ENCODE results near the gene KRT2. TPM values are rescaled to one million over a fixed set of nuclear protein-coding genes. Genes with fewer than 3 reads are reported as not detected.

KRT2 gene
- total and polyA plus RNA-seq, 5 donors from 2014 or later = 0.23 to 0.80 (median 0.34) TPM; not detected in 1

DNA sequence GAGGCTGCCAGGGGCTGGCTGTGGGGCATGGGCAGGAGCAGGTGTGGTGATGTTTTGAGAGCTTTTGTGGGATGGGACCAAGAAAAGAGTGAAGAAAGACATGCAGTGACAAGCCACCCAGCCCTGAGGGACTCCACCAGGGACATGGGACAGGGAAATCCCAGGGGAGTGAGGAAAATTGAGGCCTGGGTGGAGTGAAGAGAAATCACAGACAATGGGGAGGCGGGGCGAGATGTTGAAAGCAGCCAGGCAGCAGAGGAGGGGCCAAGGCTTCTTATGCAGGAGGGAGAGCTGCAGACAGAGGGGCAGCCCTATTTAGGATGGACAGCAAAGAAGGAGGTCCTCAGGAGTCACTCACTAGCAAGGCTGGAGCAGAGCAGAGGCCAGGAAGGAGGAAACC lies 32.4 kb upstream of the KRT2 start:
- Mint-ChIP-seq H3K9me3 (no peaks in the 10 kb centered on the region), H3K36me3 (no peaks in the 10 kb centered on the region), H3K27me3 (peaks cover 21% of the 10 kb centered on the region), H3K4me1 (peaks cover 0 to 20% (median 2%) of the 10 kb centered on the region in 4 donors), H3K4me3 (no peak overlapping the region), H3K27ac (no peak overlapping the region)
- Histone ChIP-seq H3K4me1 (ENCODE audit: control insufficient read depth, insufficient read depth, low read length, poor library complexity, severe bottlenecking) (no peaks in the 10 kb centered on the region), H3K9me3 (ENCODE audit: control insufficient read depth in 2 of 2, low read length in 2 of 2) (no peaks in the 10 kb centered on the region), H3K4me3 (ENCODE audit: low read depth, low read length) (no peak overlapping the region), H3K36me3 (ENCODE audit: control insufficient read depth, insufficient read depth, low read length) (no peaks in the 10 kb centered on the region), H3K27ac (ENCODE audit: insufficient read depth, low read length, poor library complexity, severe bottlenecking) (no peak overlapping the region), H3K27me3 (ENCODE audit: control insufficient read depth, insufficient read depth, low read length) (no peaks in the 10 kb centered on the region)
- no peak for ATAC-seq (ENCODE audit: low read depth in 2 of 2)
- DNase-seq = no peak

- H3K4me1 Mint-ChIP-seq = peaks cover 0 to 18% (median 2%) of the 10 kb centered on the region in 4 donors
- Histone ChIP-seq H3K4me1 (ENCODE audit: control insufficient read depth, insufficient read depth, low read length, poor library complexity, severe bottlenecking) (no peaks in the 10 kb centered on the region), H3K27me3 (ENCODE audit: control insufficient read depth, insufficient read depth, low read length) (no peaks in the 10 kb centered on the region), H3K27ac (ENCODE audit: insufficient read depth, low read length, poor library complexity, severe bottlenecking) (no peak overlapping the region), H3K9me3 (ENCODE audit: control insufficient read depth in 2 of 2, low read length in 2 of 2) (no peaks in the 10 kb centered on the region), H3K4me3 (ENCODE audit: low read depth, low read length) (no peak overlapping the region), H3K36me3 (ENCODE audit: control insufficient read depth, insufficient read depth, low read length) (no peaks in the 10 kb centered on the region)
- ATAC-seq (ENCODE audit: low read depth in 2 of 2) (no peak), DNase-seq (no peak)
- H3K36me3 Mint-ChIP-seq = no peaks in the 10 kb centered on the region
- H3K27ac Mint-ChIP-seq = peak overlapping the region in 1 of 3 donors; percentile 1
- no peaks in the 10 kb centered on the region for H3K9me3 Mint-ChIP-seq
- H3K27me3 Mint-ChIP-seq = peaks cover 18% of the 10 kb centered on the region
- H3K4me3 Mint-ChIP-seq = no peak overlapping the region
Measured at GRCh38 chr12:52683575-52684300, 31.7 kb upstream of the KRT2 start.

DNA sequence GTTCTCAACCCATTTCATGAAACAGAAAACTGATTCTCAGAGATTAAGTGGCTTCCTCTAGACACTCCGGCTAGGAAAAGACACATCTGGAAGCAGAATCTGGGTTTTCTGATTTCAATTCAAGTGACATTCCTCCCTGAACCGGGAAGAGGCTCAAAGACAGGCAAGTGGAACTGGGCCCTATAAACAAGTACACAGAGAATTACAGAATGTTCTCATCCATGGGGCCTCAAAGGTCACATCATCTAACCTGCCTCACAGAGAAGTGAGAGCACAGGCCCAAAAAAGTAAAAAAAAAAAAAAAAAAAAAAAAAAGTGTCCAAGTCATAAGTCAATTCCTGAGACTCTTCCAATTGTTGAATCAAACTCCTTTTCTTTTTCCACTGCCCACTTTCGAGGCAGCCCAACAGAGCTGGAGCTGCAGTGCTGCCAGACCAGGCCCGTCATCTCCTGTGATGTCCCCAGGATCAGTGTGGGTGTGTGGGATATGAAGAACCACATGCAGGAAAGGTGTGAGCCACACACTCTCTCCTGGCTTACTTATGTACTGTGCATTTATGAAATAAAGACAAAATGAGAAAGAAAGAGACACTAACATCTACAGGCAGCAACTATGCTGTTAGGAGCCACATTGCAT lies 31.0 kb upstream of the KRT2 start:
- Mint-ChIP-seq H3K9me3 (no peaks in the 10 kb centered on the region), H3K36me3 (no peaks in the 10 kb centered on the region), H3K27ac (peak overlapping the region in 1 of 3 donors; percentile 1), H3K27me3 (peaks cover 11% of the 10 kb centered on the region), H3K4me3 (no peak overlapping the region), H3K4me1 (peaks cover 0 to 18% (median 2%) of the 10 kb centered on the region in 4 donors)
- Histone ChIP-seq H3K27me3 (ENCODE audit: control insufficient read depth, insufficient read depth, low read length) (no peaks in the 10 kb centered on the region), H3K4me1 (ENCODE audit: control insufficient read depth, insufficient read depth, low read length, poor library complexity, severe bottlenecking) (no peaks in the 10 kb centered on the region), H3K9me3 (ENCODE audit: control insufficient read depth in 2 of 2, low read length in 2 of 2) (no peaks in the 10 kb centered on the region), H3K27ac (ENCODE audit: insufficient read depth, low read length, poor library complexity, severe bottlenecking) (no peak overlapping the region), H3K4me3 (ENCODE audit: low read depth, low read length) (no peak overlapping the region), H3K36me3 (ENCODE audit: control insufficient read depth, insufficient read depth, low read length) (no peaks in the 10 kb centered on the region)
- ATAC-seq (ENCODE audit: low read depth in 2 of 2) = no peak
- no peak for DNase-seq

DNA sequence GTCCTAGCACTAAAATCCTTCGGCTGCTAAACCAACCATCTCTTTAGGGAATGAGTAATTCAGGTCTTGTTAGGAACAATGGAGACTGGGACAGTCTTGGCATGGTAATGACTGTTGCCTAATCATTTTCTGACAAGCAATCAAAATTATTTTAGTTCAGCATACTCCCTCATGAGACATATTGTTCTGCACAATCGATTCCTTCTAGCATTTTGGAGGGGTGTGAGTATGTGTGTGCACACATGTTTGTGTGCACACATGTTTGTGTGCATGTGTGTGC lies 30.3 kb upstream of the KRT2 start:
- Histone ChIP-seq H3K9me3 (ENCODE audit: control insufficient read depth in 2 of 2, low read length in 2 of 2) (no peaks in the 10 kb centered on the region), H3K36me3 (ENCODE audit: control insufficient read depth, insufficient read depth, low read length) (no peaks in the 10 kb centered on the region), H3K27me3 (ENCODE audit: control insufficient read depth, insufficient read depth, low read length) (no peaks in the 10 kb centered on the region), H3K4me3 (ENCODE audit: low read depth, low read length) (no peak overlapping the region), H3K27ac (ENCODE audit: insufficient read depth, low read length, poor library complexity, severe bottlenecking) (no peak overlapping the region), H3K4me1 (ENCODE audit: control insufficient read depth, insufficient read depth, low read length, poor library complexity, severe bottlenecking) (no peaks in the 10 kb centered on the region)
- ATAC-seq (ENCODE audit: low read depth in 2 of 2) (no peak), DNase-seq (no peak)
- Mint-ChIP-seq H3K27ac (peak overlapping the region in 1 of 3 donors; percentile 49), H3K36me3 (no peaks in the 10 kb centered on the region), H3K4me3 (no peak overlapping the region), H3K4me1 (peaks cover 0 to 18% (median 2%) of the 10 kb centered on the region in 4 donors), H3K9me3 (no peaks in the 10 kb centered on the region), H3K27me3 (peaks cover 11% of the 10 kb centered on the region)

- peak overlapping the region in 2 of 3 donors; percentile 37 to 81 for H3K27ac Mint-ChIP-seq
- no peaks in the 10 kb centered on the region for H3K27me3 ChIP-seq (ENCODE audit: control insufficient read depth, insufficient read depth, low read length)
- H3K27me3 Mint-ChIP-seq = peaks cover 11% of the 10 kb centered on the region
- no peaks in the 10 kb centered on the region for H3K9me3 Mint-ChIP-seq
- H3K36me3 Mint-ChIP-seq = no peaks in the 10 kb centered on the region
- H3K4me3 ChIP-seq (ENCODE audit: low read depth, low read length) = no peak overlapping the region
- peaks cover 0 to 18% (median 2%) of the 10 kb centered on the region in 4 donors for H3K4me1 Mint-ChIP-seq
- no peaks in the 10 kb centered on the region for H3K36me3 ChIP-seq (ENCODE audit: control insufficient read depth, insufficient read depth, low read length)
- DNase-seq (peak in 2 of 3 donors; percentile 14 to 33), ATAC-seq (ENCODE audit: low read depth in 2 of 2) (peak; percentile 55 to 81)
- H3K4me1 ChIP-seq (ENCODE audit: control insufficient read depth, insufficient read depth, low read length, poor library complexity, severe bottlenecking) = no peaks in the 10 kb centered on the region
- H3K4me3 Mint-ChIP-seq = peak overlapping the region in 1 of 4 donors; percentile 6
- no peaks in the 10 kb centered on the region for H3K9me3 ChIP-seq (ENCODE audit: control insufficient read depth in 2 of 2, low read length in 2 of 2)
- no peak overlapping the region for H3K27ac ChIP-seq (ENCODE audit: insufficient read depth, low read length, poor library complexity, severe bottlenecking)
Measured at GRCh38 chr12:52681526-52682380, 29.7 kb upstream of the KRT2 start.

DNA sequence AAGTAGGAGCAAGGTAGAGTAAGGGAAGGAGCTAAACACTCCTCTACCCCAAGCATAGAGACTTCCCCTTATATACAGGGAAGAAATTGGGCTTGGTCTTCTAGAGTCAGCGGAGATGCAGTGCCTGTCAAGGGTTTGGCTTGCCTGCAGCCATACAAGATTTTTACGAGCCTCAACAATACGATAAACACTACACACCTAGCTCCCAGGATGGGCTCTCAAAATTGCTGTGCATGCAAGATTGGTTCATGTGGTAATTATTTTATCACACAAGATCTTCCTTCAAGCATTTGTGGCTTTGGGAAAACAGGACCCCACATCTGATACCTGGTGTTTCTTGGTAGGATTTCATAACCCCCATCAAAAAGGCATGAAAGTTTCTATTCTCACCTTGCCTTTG lies 28.4 kb upstream of the KRT2 start, which contains the start of gene KRT1:
TSS of gene KRT1 (minus strand) at position 45 of the 400 bp plus-strand sequence. CDS start 59 bp downstream, outside the sequence.
- no peak for DNase-seq
- peak within 1 kb of the TSS in 2 of 3 donors; percentile 37 to 81 for H3K27ac Mint-ChIP-seq
- ATAC-seq (ENCODE audit: low read depth in 2 of 2) = no peak
- H3K9me3 Mint-ChIP-seq = peaks cover 0 to 1% (median 0%) of the 10 kb centered on the region in 7 donors
- Histone ChIP-seq H3K4me1 (ENCODE audit: control insufficient read depth, insufficient read depth, low read length, poor library complexity, severe bottlenecking) (no peaks in the 10 kb centered on the region), H3K4me3 (ENCODE audit: low read depth, low read length) (no peak within 1 kb of the TSS), H3K27ac (ENCODE audit: insufficient read depth, low read length, poor library complexity, severe bottlenecking) (no peak within 1 kb of the TSS), H3K36me3 (ENCODE audit: control insufficient read depth, insufficient read depth, low read length) (no peaks in the 10 kb centered on the region), H3K9me3 (ENCODE audit: control insufficient read depth in 2 of 2, low read length in 2 of 2) (no peaks in the 10 kb centered on the region), H3K27me3 (ENCODE audit: control insufficient read depth, insufficient read depth, low read length) (no peaks in the 10 kb centered on the region)
- peaks cover 11% of the 10 kb centered on the region for H3K27me3 Mint-ChIP-seq
- no peaks in the 10 kb centered on the region for H3K36me3 Mint-ChIP-seq
- H3K4me1 Mint-ChIP-seq = peaks cover 0 to 18% (median 2%) of the 10 kb centered on the region in 4 donors
- no peak within 1 kb of the TSS for H3K4me3 Mint-ChIP-seq

GRCh38 chr12:52679875-52680274 lies 27.9 kb upstream of the KRT2 start:
- ATAC-seq (ENCODE audit: low read depth in 2 of 2) (no peak), DNase-seq (no peak)
- Mint-ChIP-seq H3K4me1 (peaks cover 0 to 18% (median 2%) of the 10 kb centered on the region in 4 donors), H3K9me3 (peaks cover 0 to 1% (median 0%) of the 10 kb centered on the region in 7 donors), H3K27ac (no peak overlapping the region), H3K36me3 (no peaks in the 10 kb centered on the region), H3K27me3 (peaks cover 11% of the 10 kb centered on the region), H3K4me3 (no peak overlapping the region)
- no peak overlapping the region for H3K27ac ChIP-seq (ENCODE audit: insufficient read depth, low read length, poor library complexity, severe bottlenecking)
- no peak overlapping the region for H3K4me3 ChIP-seq (ENCODE audit: low read depth, low read length)
- H3K27me3 ChIP-seq (ENCODE audit: control insufficient read depth, insufficient read depth, low read length) = no peaks in the 10 kb centered on the region
- H3K9me3 ChIP-seq (ENCODE audit: control insufficient read depth in 2 of 2, low read length in 2 of 2) = no peaks in the 10 kb centered on the region
- no peaks in the 10 kb centered on the region for H3K36me3 ChIP-seq (ENCODE audit: control insufficient read depth, insufficient read depth, low read length)
- no peaks in the 10 kb centered on the region for H3K4me1 ChIP-seq (ENCODE audit: control insufficient read depth, insufficient read depth, low read length, poor library complexity, severe bottlenecking)
